ENCODE data around the gene DNAJC11.

Gene DNAJC11

DNA sequence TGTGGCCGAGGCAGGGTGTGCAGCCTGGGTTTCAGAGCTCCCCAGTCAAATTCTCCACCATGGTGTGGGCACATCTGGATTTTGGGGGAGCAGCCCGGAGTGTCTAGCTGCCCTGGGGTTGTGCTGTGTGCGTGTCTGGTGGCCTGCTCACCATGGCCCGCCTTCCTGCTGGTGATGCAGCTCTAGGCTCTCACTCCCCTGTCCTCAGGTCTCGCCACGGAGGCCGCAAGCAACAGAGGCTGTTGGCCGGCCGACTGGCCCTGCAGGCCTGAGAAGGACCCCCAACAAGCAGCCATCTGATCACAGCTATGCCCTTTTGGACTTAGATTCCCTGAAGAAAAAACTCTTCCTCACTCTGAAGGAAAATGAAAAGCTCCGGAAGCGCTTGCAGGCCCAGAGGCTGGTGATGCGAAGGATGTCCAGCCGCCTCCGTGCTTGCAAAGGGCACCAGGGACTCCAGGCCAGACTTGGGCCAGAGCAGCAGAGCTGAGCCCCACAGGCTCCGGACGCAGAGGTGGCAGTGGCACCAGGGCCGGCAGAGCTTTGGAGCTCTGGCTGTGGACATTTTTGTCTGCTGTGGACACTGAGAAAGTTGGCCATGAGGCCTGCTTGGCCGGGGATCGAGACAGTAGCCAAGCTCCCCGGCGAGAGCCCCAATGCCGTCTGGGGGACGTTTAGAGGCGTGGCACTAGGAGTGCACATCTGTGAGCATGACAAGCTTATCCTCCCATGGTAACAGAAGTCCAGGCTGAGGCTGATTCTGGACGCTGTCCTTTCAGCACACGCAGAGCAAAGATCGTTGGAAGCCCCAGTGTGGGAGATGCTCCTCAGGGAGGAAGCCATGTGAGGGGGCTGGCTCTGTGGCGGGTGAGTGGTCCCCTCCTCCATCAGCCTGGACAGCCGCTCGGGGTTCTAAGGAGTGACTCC is 68.8 kb downstream of the DNAJC11 start:
- Mint-ChIP-seq H3K27ac (no peak overlapping the region), H3K27me3 (no peaks in the 10 kb centered on the region), H3K4me1 (ENCODE audit: low read depth) (peaks cover 10% of the 10 kb centered on the region), H3K36me3 (ENCODE audit: low read depth) (peaks cover 100% of the 10 kb centered on the region), H3K9me3 (no peaks in the 10 kb centered on the region), H3K4me3 (no peak overlapping the region)
- intact Hi-C loops (cut with micrococcal nuclease), result no loop called here

DNA sequence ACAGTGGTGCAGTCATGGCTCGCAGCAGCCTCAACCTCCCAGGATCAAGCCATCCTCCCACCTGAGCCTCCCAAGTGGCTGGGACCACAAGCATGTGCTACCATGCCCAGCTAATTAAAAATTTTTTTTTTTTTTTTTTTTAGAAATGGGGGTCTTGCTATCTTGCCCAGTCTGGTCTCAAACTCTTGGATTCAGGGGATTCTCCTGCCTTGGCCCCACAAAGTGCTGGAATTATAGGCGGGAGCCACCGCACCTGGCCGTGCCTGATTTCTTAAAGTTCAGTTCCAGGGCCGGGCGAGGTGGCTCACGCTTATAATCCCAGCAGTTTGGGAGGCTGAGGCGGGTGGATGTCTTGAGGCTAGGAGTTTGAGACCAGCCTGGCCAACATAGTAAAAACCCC is 70.6 kb downstream of the DNAJC11 start:
- H3K4me3 Mint-ChIP-seq, result no peak overlapping the region
- peaks cover 92% of the 10 kb centered on the region for H3K36me3 Mint-ChIP-seq (ENCODE audit: low read depth)
- peaks cover 28% of the 10 kb centered on the region for H3K4me1 Mint-ChIP-seq (ENCODE audit: low read depth)
- intact Hi-C loops (cut with micrococcal nuclease), result no loop called here
- H3K9me3 Mint-ChIP-seq, result no peaks in the 10 kb centered on the region
- no peaks in the 10 kb centered on the region for H3K27me3 Mint-ChIP-seq
- H3K27ac Mint-ChIP-seq, result no peak overlapping the region

DNA sequence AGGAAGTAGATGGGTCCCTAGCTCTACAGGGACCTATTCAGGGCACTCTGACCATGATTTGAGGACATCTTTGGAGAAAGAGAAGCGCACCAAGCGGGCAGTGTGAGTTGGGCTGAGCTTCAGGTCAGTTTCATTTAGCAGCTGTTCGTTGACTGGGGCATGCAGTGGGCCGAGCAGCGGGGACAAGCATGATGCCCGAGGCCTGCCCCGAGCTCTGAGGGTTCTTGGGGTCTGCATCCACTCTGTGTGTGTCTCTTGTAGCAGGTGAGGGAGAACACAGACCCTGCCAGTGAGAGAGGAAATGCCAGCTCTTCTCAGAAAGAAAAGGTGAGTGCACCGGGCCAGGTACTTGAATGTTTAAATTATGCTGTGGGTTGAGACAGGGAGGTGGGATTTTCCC is 71.6 kb downstream of the DNAJC11 start:
- Mint-ChIP-seq H3K27me3 (no peaks in the 10 kb centered on the region), H3K4me1 (ENCODE audit: low read depth) (peaks cover 33% of the 10 kb centered on the region), H3K36me3 (ENCODE audit: low read depth) (peaks cover 89% of the 10 kb centered on the region), H3K27ac (no peak overlapping the region), H3K9me3 (no peaks in the 10 kb centered on the region), H3K4me3 (no peak overlapping the region)
- intact Hi-C loops (cut with micrococcal nuclease), result no loop called here

DNA sequence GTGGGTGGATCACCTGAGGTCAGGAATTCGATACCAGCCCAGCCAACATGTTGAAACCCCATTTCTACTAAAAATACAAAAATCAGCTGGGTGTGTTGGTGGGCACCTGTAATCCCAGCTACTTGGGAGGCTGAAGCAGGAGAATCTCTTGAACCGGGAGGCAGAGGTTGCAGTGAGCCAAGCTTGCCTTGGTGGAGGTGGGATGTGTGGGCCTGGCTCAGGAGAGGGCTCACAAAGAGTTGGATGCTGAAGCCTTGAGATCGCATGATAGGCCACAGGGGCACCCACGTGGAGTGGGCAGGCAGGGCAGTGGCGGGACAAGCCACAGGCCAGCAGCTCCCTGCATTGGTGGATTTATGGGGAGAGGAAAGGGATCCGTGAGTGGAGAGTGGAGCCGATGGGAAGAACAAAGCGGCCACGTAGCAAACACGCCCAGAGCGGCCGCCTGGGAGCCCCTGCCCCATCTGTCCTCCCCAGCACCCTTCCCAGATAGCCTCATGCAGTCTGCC is 72.6 kb downstream of the DNAJC11 start:
- H3K27ac Mint-ChIP-seq, result no peak overlapping the region
- H3K4me1 Mint-ChIP-seq (ENCODE audit: low read depth), result peaks cover 40% of the 10 kb centered on the region
- H3K9me3 Mint-ChIP-seq, result no peaks in the 10 kb centered on the region
- no peak overlapping the region for H3K4me3 Mint-ChIP-seq
- peaks cover 88% of the 10 kb centered on the region for H3K36me3 Mint-ChIP-seq (ENCODE audit: low read depth)
- H3K27me3 Mint-ChIP-seq, result no peaks in the 10 kb centered on the region
- intact Hi-C loops (cut with micrococcal nuclease), result no loop called here

DNA sequence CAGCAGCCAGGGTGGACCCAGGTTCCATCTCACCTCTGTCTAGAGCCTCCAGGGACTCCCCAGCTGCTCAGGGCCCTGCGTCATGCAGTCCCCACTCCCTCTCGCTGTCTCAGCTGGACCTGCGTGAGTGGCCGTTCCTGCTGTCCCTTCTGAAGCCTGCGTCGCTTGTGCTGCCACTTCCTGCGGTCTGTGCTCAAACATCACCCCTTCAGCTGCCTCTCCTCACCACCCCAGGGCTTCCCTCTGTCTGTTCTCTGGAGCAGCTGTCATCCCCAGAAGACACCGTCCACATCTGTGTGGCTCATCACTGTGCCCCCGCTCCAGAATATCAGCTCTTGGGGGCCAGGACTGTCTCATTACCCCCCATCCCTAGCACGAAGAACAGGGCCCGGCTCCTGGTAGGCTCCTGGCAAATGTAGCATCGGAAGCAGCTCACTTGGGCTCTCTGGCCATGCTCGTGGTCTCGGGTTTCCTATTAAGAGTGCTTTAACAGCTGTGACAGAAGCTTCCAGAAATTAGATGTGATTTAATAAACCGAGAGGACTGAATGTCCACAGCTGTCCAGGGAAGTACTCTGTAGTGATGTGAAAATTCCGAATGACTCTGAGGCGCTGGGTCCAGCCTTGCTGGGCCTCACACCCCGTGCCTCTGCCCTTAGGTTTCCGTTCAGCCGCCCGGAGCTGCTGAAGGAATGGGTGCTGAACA is 73.6 kb downstream of the DNAJC11 start:
- intact Hi-C loops (cut with micrococcal nuclease), result no loop called here
- Mint-ChIP-seq H3K27ac (peak overlapping the region; percentile 7), H3K9me3 (no peaks in the 10 kb centered on the region), H3K4me3 (no peak overlapping the region), H3K36me3 (ENCODE audit: low read depth) (peaks cover 86% of the 10 kb centered on the region), H3K4me1 (ENCODE audit: low read depth) (peaks cover 40% of the 10 kb centered on the region), H3K27me3 (no peaks in the 10 kb centered on the region)

DNA sequence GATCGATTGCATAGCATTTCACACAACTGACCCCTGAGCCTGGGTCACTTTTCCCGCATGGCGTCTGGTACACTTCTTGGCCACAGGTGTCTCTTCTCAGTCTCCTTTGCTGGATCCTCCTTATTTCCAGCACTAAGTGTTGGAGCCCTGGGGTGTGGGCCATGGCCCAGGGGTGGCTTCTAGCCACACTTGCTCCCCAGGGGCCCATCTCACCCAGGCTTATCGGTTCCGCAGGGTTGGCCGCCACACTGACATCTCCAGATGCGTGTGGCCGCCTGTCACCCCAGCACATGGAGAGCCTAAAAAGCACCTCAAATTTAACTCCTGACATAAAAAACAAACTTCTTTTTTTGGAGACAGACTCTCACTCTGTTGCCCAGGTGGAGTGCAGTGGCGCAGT is 74.6 kb downstream of the DNAJC11 start:
- H3K4me1 Mint-ChIP-seq (ENCODE audit: low read depth), result peaks cover 40% of the 10 kb centered on the region
- intact Hi-C loops (cut with micrococcal nuclease), result no loop called here
- no peak overlapping the region for H3K27ac Mint-ChIP-seq
- no peaks in the 10 kb centered on the region for H3K27me3 Mint-ChIP-seq
- H3K9me3 Mint-ChIP-seq, result no peaks in the 10 kb centered on the region
- peaks cover 86% of the 10 kb centered on the region for H3K36me3 Mint-ChIP-seq (ENCODE audit: low read depth)
- H3K4me3 Mint-ChIP-seq, result no peak overlapping the region

DNA sequence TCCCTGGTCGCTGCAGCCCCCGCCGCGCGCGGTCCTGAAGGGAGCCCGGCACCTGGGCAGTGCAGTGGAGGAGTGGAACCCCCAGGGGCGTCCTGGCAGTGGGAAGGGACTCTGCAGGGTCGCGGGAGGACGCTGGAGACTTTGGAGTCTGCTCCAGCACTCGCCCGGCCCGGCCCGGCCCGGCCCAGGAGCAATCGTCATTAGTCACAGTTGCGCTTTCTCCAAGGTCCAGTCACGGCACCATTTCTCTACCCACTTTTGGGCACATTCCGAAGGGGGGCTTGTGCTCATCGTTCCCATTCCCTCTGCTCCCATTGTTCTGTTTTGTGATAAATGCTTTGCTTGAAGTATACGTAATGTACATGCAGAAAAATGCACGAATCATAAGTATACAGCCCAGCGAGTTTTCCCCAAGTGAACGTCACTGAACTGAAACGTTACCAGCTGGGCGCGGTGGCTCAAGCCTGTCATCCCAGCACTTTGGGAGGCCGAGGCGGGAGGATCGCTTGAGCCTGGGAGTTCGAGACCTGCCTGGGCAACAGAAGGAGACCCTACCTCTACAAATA is 75.9 kb downstream of the DNAJC11 start:
- Mint-ChIP-seq H3K36me3 (ENCODE audit: low read depth) (peaks cover 86% of the 10 kb centered on the region), H3K27ac (peak overlapping the region; percentile 81), H3K9me3 (no peaks in the 10 kb centered on the region), H3K27me3 (no peaks in the 10 kb centered on the region), H3K4me1 (ENCODE audit: low read depth) (peaks cover 40% of the 10 kb centered on the region), H3K4me3 (peak overlapping the region; percentile 85)
- intact Hi-C loops (cut with micrococcal nuclease), result loop anchor here (2.0 kb wide), 1 partner anchor 45 kb away; no protein-coding TSS in a partner anchor

DNA sequence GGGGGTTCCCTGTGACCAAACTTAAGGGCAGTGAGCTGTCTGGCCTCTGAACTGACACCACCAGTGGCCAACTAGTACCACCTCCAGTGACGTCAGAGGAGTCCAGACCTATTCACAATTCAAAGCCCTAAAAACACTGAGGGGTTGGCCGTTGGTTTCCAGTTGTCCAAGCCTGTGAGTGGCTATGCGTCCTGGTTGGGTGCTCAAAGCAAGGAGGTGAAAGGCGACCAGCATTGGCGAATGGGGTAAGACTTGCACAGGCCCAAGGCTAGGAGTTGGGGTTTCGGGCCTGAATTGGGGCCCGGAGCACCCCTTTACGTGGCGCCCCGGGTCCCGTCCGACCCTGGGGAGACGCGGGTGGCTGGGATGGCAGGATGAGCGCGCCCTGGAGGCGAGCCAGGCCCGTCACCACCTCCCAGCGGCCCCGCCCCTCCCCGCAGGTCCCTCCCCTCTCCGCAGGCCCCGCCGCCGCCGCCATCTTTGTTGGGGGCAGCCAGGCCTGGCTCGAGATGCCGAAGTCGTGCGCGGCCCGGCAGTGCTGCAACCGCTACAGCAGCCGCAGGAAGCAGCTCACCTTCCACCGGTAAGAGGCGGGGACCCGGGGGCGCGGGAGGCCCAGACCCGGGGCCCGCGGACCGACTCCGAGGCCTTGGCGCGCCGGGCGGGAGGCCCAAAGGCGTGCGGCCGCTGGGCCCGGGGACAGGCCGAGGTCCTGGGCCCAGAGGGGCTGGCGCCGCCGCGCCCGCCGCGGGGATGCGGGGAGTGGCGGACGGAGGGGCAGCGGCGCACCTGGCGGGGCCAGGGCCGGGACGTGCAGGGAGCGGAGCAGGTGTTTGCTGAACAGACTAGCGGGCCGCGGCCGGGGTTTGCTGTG is 76.7 kb downstream of the DNAJC11 start, which contains the start of gene THAP3:
Gene THAP3, plus strand, starts transcription at position 159 of the 874 bp plus-strand sequence. Its CDS starts 351 bp downstream, at position 510.
- H3K4me1 Mint-ChIP-seq (ENCODE audit: low read depth), result peaks cover 40% of the 10 kb centered on the region
- intact Hi-C loops (cut with micrococcal nuclease), result loop anchor here (2.0 kb wide), 1 partner anchor 44 kb away; no protein-coding TSS in a partner anchor
- H3K36me3 Mint-ChIP-seq (ENCODE audit: low read depth), result peaks cover 86% of the 10 kb centered on the region

DNA sequence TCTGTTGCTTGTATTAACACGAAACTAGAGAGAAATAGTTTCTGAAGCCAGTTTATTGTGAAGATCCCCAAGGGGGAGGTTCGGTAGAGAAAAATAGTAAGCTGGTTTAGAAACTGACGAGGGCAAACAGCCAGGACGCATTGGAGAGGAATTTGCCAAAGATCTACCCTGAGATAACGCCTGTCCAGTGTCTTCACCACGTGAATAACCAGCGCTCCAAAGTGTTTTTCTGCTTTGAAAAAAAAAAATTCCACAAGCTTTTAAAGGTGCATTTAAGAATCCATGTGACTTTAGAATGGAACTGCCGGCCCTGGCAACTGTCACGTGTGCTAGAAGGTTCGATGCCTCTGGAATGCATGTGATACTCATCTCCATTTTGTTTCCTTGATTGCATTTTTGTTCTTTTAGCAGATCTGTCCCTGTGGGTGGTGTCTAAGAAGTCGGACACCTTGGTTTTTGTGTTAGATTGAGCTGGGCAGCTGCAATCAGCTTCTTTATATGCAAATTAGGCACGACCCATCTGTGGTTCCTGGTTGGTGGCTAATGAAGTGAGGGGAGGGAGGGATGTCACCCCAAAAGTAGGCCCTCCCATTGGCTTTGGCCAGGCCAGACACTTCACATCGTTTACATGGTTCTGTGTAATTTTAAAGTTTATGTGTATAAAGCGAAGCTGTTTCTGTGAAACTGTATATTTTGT is 78.2 kb downstream of the DNAJC11 start:
- Mint-ChIP-seq H3K4me1 (ENCODE audit: low read depth) (peaks cover 32% of the 10 kb centered on the region), H3K9me3 (no peaks in the 10 kb centered on the region), H3K27me3 (no peaks in the 10 kb centered on the region), H3K4me3 (no peak overlapping the region), H3K36me3 (ENCODE audit: low read depth) (peaks cover 86% of the 10 kb centered on the region), H3K27ac (no peak overlapping the region)
- intact Hi-C loops (cut with micrococcal nuclease), result no loop called here

More for the DNA sequence above, 76.7 kb downstream of the DNAJC11 start, which contains the start of gene THAP3:
- H3K9me3 Mint-ChIP-seq, result no peaks in the 10 kb centered on the region
- peak within 1 kb of the TSS; percentile 85 for H3K4me3 Mint-ChIP-seq
- H3K27me3 Mint-ChIP-seq, result no peaks in the 10 kb centered on the region
- H3K27ac Mint-ChIP-seq, result peak within 1 kb of the TSS; percentile 81

DNA sequence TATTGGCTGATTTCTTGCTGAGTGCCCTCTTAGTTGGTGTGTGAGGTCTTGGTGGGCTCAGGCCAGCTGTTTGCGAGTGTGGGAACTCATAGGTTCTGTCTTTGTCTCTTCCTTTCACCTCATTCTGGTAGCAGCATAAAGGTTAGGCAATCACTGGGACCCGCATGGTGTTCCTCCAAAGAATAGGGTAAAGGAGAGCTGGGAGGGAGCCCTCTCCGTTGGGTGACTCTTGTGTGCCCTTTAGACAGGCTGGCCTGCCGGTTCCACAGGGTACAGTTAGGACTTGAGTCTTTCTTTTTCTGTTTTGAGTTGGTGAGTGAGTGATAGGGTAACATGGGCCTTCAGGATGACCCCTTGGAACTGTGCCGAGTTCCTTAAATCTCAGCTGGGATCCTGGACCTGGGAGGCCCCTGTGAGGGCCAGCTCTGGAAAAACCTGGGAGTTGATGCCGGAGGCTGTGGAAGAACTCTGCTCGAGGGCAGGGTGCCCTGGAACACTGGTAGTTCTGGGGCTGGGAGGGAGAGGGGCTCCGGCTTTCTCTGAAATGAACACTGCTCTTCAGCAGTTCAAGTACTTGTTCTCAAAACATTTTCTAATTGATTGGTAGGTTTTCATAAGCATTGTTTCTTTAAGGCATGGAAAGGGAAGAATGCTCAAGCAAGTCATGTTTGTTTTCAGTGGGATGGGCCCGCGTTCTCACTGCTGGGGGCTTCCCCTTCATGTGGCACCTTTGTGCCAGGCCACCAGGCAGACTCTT is 79.0 kb downstream of the DNAJC11 start:
- peaks cover 27% of the 10 kb centered on the region for H3K4me1 Mint-ChIP-seq (ENCODE audit: low read depth)
- no peaks in the 10 kb centered on the region for H3K9me3 Mint-ChIP-seq
- H3K27ac Mint-ChIP-seq, result no peak overlapping the region
- H3K4me3 Mint-ChIP-seq, result no peak overlapping the region
- no peaks in the 10 kb centered on the region for H3K27me3 Mint-ChIP-seq
- H3K36me3 Mint-ChIP-seq (ENCODE audit: low read depth), result peaks cover 86% of the 10 kb centered on the region
- intact Hi-C loops (cut with micrococcal nuclease), result no loop called here

DNA sequence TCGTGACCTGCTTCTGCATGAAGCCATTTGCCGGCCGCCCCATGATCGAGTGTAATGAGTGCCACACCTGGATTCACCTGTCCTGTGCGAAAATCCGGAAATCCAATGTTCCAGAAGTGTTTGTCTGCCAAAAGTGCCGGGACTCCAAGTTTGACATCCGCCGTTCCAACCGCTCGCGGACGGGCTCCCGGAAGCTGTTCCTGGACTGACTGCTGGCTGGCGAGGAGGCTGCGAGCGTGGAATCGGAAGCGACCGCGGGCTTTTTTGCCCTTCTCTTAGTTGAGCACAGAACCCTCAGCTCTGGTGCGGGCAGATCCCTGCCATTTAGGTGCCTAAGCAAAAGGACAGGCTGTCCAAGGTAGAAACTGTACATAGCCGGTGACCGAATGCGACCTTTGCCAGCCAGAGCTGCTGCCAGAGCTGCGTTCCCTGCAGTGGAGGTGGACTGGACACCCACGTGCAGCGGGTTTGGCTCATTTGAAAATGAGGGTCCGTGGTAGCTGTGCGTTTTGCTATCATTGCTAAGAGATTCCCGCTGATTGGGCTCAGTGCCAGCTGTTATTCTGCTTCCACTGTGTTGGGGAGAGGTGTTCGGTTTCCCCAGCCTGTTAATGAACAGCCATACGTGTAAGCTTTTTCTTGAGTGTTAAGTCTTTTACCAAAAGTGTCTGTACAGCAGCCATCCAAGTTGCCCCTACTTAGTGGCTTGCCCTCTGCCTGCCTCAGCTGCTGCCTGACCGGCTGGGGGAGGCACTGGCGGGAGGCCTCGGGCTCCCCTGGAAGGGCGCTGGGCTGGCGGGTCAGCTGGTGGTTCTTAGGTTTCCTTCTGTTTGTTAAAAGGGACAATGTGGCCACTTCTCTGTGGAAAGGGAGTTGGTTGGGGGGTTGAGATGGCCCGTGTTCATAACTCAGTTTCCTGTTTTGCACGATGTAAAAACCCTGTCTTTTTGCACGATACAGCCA is 79.9 kb downstream of the DNAJC11 start:
- no peaks in the 10 kb centered on the region for H3K9me3 Mint-ChIP-seq
- H3K4me3 Mint-ChIP-seq, result no peak overlapping the region
- intact Hi-C loops (cut with micrococcal nuclease), result no loop called here

More for the DNA sequence above, 79.9 kb downstream of the DNAJC11 start:
- peaks cover 19% of the 10 kb centered on the region for H3K4me1 Mint-ChIP-seq (ENCODE audit: low read depth)
- H3K27me3 Mint-ChIP-seq, result no peaks in the 10 kb centered on the region
- H3K36me3 Mint-ChIP-seq (ENCODE audit: low read depth), result peaks cover 87% of the 10 kb centered on the region
- no peak overlapping the region for H3K27ac Mint-ChIP-seq
